AG04450 (cell line): Measurements from ENCODE around the gene SLC17A4. TPM values are rescaled to one million over a fixed set of nuclear protein-coding genes. Genes with fewer than 3 reads are reported as not detected.

ENCODE experiments used
- CTCF ChIA-PET: fragments of 300-600, 350-600 bp; formaldehyde crosslinking; extraction: SDS; loops from one replicate; lab custom pipeline; 2022; ENCODE audit warnings: antibody characterized with exemption, inconsistent platforms; lab: Charles Lee
- POLR2A ChIA-PET: fragments of 350-600 bp; formaldehyde crosslinking; extraction: SDS; loops from one replicate; lab custom pipeline; 2021; ENCODE audit warnings: antibody characterized with exemption, inconsistent platforms; lab: Yijun Ruan, JAX
- DNase-seq: peaks from one replicate; pipeline ENCODE4 v3.0.0-alpha.2; 2011; ENCODE audit warnings: low read depth, low spot score
- H3K27ac ChIP-seq: one replicate; pipeline ENCODE4 v1.5.1; 2012; ENCODE audit warnings: low read depth, low read length, control low read depth
- H3K27me3 ChIP-seq: one replicate; pipeline ENCODE4 v1.6.0; 2012; ENCODE audit warnings: low read length; ENCODE audit not compliant: control insufficient read depth, insufficient read depth
- H3K4me3 ChIP-seq: 2 replicates; pipeline ENCODE4 v1.5.1; 2011; ENCODE audit warnings: mild to moderate bottlenecking, low read depth, low read length, control low read depth
- H3K9me3 ChIP-seq: 2 replicates; pipeline ENCODE4 v1.5.1; 2012; ENCODE audit warnings: low read length; ENCODE audit not compliant: control insufficient read depth, insufficient read depth
- CTCF ChIP-seq: IDR thresholded peaks from 2 replicates; pipeline ENCODE4 v1.5.1; 2011; ENCODE audit warnings: low read depth, low read length, control low read depth, inconsistent platforms
- polyA plus RNA-seq: library from polyadenylated mRNA; depleted of rRNA; stranded (reverse); fragments of >200 nt; gene quantifications from 2 replicates; pipeline ENCODE4 v1.2.3, GENCODE V29; 2011; rRNA removed

Gene SLC17A4
- polyA plus RNA-seq, 1 experiment, result not detected

GRCh38 chr6:25830458-25830857 is 75.9 kb downstream of the SLC17A4 start:
- H3K9me3 ChIP-seq, result no peaks in the 10 kb centered on the region
- CTCF ChIA-PET, result no interaction called here

More at GRCh38 chr6:25830458-25830857, 75.9 kb downstream of the SLC17A4 start:
- no peak for TF ChIP-seq CTCF
- Histone ChIP-seq H3K27me3 (no peaks in the 10 kb centered on the region), H3K27ac (no peak overlapping the region), H3K4me3 (no peak overlapping the region)
- POLR2A ChIA-PET, result no interaction called here
- no peak for DNase-seq

Other genes with a start within 250 kb of the SLC17A4 start
- not detected in 2 replicates for gene SCGN, start 102.5 kb upstream of the SLC17A4 start, polyA plus RNA-seq
- gene SLC17A1, start 77.3 kb downstream of the SLC17A4 start, polyA plus RNA-seq, result not detected in 2 replicates
- 0.04 TPM in 1 of 2 replicates, not detected in the other for gene SLC17A3, start 119.5 kb downstream of the SLC17A4 start, polyA plus RNA-seq
- not detected in 2 replicates for gene SLC17A2, start 175.9 kb downstream of the SLC17A4 start, polyA plus RNA-seq
- gene TRIM38, start 208.1 kb downstream of the SLC17A4 start, polyA plus RNA-seq, result 8.2 and 9.1 TPM in 2 replicates